22Rv1 (cell line): ENCODE data around the gene ARHGEF28.

Source experiments
- CTCF ChIP-seq: fragments of 450-650 bp; IDR thresholded peaks from 2 replicates; pipeline ENCODE4 v1.5.1; 2017; ENCODE audit warnings: mild to moderate bottlenecking
- ZFX ChIP-seq: fragments of 450-650 bp; IDR thresholded peaks from 2 replicates; pipeline ENCODE4 v1.6.1; 2017; ENCODE audit warnings: antibody characterized with exemption, borderline replicate concordance

DNA sequence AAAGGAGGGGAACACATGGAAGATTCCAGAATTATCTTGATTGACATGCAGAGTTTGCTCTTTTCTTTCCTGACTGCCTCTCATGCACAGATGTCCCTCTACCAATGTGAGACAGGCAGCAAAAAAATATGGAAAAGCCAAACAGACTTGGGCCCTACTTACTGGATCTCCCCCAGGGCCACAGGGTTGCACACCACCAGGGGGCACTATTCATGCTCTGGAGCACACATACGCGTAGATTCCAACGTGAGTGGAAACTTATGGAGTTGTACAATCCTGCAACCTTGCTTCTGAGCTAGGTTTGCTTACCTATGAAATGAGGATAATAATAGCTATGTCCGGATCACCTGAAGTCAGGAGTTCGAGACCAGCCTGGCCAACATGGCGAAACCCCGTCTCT, 319.5 kb downstream of the ARHGEF28 start:
- peak; percentile 54 for TF ChIP-seq CTCF
- TF ChIP-seq ZFX = no peak
